Measurements from ENCODE around the gene FATE1.

The FATE1 gene

GRCh38 chrX:151746502-151746901 is 30.7 kb downstream of the FATE1 start:
- no peak for DNase-seq

DNA sequence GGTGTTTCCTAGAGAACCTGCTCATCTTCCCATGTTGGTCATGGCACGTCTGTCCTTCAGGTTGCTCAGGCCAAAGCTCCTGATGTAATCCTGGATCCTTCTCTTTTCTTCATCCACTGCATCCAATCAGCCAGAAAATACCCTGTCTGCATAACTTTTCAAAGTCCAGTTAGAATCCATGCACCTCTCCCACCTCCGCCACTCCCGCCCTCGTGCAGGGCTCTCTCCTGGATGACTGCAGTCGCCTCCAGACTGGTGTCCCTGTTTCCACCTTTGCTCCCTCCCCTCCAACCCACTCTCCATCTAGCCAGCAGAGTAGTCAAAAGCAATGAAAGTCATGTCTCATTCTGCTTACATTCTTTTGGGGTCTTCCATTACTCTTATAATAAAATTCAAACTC is 34.7 kb downstream of the FATE1 start:
- DNase-seq, result no peak

- DNase-seq, result no peak
Observed at GRCh38 chrX:151752847-151753246, 37.0 kb downstream of the FATE1 start.

DNA sequence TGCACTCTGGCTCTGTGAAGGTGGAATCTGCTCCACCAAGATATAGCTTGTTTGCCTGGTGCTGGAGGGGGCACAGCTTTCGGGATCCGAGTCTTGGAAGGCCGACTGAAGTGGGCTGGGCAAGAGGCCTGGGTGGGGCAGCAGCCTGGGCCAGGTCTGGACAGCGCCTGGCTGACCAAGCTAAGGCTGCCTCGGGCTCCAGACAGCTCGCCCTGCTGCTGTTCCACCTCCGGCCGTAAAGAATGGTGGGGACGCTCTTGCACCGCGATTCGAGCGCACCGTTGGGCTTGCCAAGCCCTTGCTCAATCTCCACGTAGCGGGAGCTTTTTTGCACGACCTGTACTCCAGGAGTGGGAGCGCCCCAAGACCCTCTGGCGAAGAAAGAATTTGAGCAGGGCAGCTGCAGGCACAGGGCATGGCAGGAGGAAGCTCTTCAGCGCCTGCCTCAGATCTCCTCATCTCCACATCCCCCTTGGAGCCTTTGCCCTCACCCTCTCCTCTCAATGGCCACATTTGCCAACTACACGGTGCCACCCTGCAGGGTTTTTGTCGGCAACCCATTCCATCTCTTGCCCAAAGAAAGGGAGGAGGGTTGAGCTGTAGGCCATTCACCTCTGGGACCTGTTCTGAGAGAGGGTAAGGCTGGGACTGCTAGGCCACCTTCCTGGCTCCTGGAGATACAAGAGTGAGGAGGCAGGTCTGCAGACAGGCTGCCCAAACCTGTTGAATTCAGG is 37.6 kb downstream of the FATE1 start:
- peak; percentile 1 for DNase-seq

DNA sequence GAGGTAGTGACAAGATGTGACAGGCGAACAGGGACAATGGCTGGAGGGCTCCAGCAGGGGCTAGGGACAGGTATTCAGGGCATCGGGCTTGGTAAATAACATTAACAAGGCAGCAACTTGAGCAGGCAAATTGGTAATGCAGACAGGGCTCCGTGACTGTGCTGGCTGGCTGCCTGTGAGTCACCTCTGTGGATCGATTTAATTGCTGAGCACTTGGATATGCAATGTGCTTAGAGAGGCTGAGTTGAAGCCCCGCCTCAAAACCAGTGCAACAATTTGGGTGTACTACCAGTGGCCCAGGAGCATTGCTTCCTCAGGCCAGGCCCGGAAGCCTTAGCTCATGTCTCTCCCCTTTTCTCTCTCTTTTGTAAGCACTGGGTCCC is 38.2 kb downstream of the FATE1 start:
- no peak for DNase-seq

- no peak for DNase-seq
Observed at GRCh38 chrX:151754641-151755215, 38.9 kb downstream of the FATE1 start.

GRCh38 chrX:151759041-151759708 is 43.3 kb downstream of the FATE1 start:
- no peak for DNase-seq

DNA sequence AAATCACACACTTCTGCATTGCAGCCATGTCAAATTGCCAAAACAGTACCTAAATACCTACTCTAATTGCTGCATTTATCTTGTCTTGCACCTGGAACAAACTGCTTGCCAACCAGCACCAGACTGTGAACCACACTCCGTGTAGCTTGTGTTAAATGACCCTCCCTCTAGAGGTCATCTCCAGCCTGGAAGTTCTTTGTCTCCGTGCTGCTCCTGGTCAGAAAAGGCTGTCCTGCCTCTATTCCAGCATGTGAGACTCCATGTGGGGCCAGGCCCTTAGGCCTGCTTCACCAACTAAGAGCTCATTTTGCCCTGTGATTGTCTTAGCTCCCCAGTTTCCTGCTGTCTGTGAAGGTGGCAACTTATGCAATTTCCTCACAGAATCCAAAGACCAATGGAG is 47.0 kb downstream of the FATE1 start:
- no peak for DNase-seq

DNA sequence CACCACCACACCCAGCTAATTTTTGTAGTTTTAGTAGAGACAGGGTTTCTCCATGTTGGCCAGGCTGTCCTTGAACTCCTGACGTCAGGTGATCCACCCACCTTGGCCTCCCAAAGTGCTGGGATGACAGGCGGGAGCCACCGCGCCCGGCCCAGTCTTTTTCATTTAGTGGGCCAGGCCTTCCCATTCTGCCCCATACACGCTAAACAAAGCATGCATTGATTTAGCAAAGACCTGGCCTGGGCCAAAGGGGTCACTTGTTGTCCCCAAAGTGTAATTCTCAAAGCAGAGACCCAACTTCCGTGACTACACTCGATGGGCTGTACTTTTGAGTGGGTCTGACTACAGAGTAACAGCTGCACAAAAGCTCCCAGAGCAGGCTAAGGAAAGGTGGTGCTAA is 47.9 kb downstream of the FATE1 start:
- no peak for DNase-seq

GRCh38 chrX:151765026-151765425 is 49.2 kb downstream of the FATE1 start:
- no peak for DNase-seq

DNA sequence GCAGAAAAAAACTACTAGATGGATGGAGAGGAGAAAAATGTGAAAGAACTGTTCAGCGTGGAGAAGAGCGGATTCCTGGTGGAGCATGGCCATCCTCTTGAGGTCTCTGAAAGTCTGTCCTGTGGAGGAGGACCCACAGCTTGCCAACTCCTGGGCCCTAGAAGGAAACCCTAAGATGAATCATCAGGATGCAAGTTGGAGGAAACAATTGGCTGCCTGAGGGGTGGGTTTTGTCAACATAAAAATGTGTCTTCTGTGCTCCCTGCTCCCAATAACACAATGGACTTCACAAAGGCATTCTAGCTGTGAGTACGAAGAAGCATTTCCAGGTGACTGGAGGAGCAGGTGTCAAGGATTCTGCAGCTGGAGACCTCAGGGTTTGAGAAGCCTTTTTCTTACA is 55.9 kb downstream of the FATE1 start:
- DNase-seq, result no peak
